Rectal smooth muscle tissue (tissue), 1 donor: ENCODE data around the gene IGSF8.

Experiments
- H3K27ac ChIP-seq: one replicate; pipeline ENCODE4 v1.7.0; 2013; ENCODE audit warnings: low read depth, low read length, inconsistent platforms
- H3K27me3 ChIP-seq: one replicate; pipeline ENCODE4 v1.7.0; 2013; ENCODE audit warnings: low read length; ENCODE audit not compliant: control insufficient read depth, insufficient read depth
- H3K36me3 ChIP-seq: one replicate; pipeline ENCODE4 v1.7.0; 2013; ENCODE audit warnings: low read length; ENCODE audit not compliant: control insufficient read depth, insufficient read depth
- H3K4me1 ChIP-seq: one replicate; pipeline ENCODE4 v1.7.0; 2013; ENCODE audit warnings: low read length; ENCODE audit not compliant: control insufficient read depth, insufficient read depth
- H3K4me3 ChIP-seq: one replicate; pipeline ENCODE4 v1.7.0; 2013; ENCODE audit warnings: low read length
- H3K9ac ChIP-seq: one replicate; pipeline ENCODE4 v1.7.0; 2013; ENCODE audit warnings: low read length

IGSF8 gene

DNA sequence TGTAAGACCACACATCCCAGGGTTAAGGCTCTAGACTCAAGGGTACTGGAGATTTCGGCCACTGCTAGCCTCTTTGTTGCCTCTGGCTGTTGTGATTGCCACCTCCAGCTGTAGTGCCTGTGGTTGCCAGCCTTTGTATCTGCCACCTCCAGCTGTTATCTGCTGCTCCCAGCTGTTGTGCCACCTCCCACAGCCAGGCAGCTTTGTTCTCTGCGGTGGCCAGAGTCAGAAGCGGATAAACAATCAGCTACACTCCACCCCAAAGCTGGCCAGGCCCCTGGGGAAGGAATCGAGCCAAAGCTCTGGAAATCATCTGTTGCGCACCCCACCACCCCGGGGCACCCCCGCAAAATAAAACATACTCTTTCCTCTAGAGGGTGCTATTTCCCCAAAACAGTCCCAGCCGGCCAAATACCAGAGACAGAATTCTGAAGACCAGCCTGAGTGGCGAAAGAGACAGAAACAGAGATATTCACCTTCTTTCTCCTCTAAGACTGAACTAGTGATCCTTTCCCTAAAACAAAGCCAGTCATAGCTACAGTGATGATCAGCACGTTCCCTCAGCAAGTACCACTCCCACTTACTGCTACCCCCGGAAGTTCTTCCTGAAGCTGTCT is 51.8 kb downstream of the IGSF8 start:
- Histone ChIP-seq H3K4me1 (peaks cover 7% of the 10 kb centered on the region), H3K9ac (no peak overlapping the region), H3K36me3 (no peaks in the 10 kb centered on the region), H3K27ac (no peak overlapping the region), H3K27me3 (no peaks in the 10 kb centered on the region), H3K4me3 (no peak overlapping the region)

DNA sequence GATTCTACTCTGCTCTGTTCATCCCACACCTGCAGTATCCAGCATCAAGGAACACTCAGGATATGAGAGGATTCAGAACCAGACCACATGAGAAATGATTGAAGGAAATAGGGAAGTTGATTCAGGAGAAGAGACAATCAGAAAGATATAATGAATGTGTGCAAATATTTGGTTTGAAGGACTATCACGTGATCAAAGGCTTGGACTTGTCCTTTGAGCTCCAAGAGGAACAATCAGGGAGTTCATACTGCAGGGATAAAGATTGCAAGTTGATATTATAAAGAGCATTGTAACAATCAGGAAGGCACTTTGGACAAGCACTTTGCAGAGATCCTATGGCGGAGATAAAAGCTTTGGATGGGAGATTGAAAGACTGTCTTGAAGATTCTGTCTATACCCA is 52.8 kb downstream of the IGSF8 start:
- Histone ChIP-seq H3K36me3 (no peaks in the 10 kb centered on the region), H3K9ac (no peak overlapping the region), H3K27ac (no peak overlapping the region), H3K27me3 (no peaks in the 10 kb centered on the region), H3K4me3 (no peak overlapping the region), H3K4me1 (peaks cover 7% of the 10 kb centered on the region)

DNA sequence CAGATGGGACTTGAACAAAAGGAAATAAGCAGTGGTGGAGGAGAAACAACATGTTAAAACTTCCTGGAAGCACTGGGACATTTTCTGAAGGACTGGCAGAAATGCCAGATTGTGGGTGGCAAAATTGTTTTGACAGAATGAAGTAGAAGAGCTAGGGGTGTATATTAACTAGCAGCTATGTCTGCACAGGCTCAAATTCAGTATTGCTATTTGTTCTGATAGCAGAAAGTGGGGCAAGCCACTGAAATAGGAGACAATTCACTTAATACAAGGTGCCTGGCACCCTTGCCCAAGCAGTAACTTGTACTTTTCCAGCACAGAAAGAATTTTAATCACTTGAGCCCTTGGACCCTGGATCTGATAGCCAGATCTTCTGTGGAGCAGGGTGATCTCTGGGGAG is 54.9 kb downstream of the IGSF8 start:
- Histone ChIP-seq H3K4me3 (no peak overlapping the region), H3K27ac (no peak overlapping the region), H3K9ac (no peak overlapping the region), H3K36me3 (no peaks in the 10 kb centered on the region), H3K27me3 (no peaks in the 10 kb centered on the region), H3K4me1 (peaks cover 7% of the 10 kb centered on the region)
